GM12864 (cell line): ENCODE data around the gene ABCA13.

Source experiments
- DNase-seq: peaks from one replicate; pipeline ENCODE4 v3.0.0-alpha.2; 2011; ENCODE audit warnings: low read depth
- H3K4me3 ChIP-seq: 2 replicates; pipeline ENCODE4 v1.5.1; 2011; ENCODE audit warnings: mild to moderate bottlenecking, low read depth, low read length, control low read depth
- CTCF ChIP-seq: IDR thresholded peaks from 2 replicates; pipeline ENCODE4 v1.5.1; 2011; ENCODE audit warnings: low read depth, mild to moderate bottlenecking, moderate library complexity, low read length, control low read depth, inconsistent platforms; ENCODE audit errors: missing control alignments

Gene ABCA13

GRCh38 chr7:48428091-48428684 lies 256.9 kb downstream of the ABCA13 start:
- no peak for DNase-seq
- no peak for TF ChIP-seq CTCF
- no peak overlapping the region for H3K4me3 ChIP-seq

DNA sequence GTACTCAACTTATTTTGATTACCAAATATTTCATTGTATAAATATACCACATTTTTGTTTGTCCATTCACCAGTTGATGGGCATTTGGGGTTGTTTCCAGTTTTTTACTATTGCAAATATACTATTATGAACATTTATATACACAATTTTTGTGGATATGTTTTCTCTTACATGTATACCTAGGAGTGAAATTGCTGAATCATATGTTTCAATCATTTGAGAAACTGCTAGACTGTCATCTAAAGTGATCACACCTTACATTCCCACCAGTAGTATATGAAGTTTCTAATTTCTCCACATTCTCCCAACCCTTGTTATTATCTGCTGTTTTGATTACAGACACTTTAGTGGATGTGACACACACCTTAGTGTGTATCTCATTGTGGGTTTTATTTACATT lies 257.9 kb downstream of the ABCA13 start:
- DNase-seq = no peak
- TF ChIP-seq CTCF = no peak
- H3K4me3 ChIP-seq = no peak overlapping the region

DNA sequence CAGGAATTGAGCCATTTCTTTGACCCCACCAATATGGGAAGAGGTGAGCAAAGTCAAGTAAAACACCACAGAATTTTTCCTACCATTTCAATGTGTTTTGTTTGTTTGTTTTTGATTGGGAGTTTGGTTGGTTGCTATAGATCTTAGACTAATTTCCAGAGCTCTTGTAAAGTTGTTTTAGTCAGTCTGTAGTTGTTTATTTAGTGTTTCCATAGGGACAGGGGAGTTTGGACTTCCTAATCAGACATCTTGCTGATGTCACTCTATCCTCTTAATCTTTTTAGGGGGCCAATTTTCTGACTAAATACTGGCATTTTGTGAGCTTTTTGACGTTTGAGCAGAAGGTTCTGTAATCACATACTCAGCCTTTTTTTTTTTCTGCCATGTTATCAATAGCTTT lies 266.9 kb downstream of the ABCA13 start:
- H3K4me3 ChIP-seq = no peak overlapping the region
- TF ChIP-seq CTCF = no peak
- DNase-seq = no peak

GRCh38 chr7:48441848-48442492 lies 270.7 kb downstream of the ABCA13 start:
- no peak for TF ChIP-seq CTCF
- no peak overlapping the region for H3K4me3 ChIP-seq
- no peak for DNase-seq

GRCh38 chr7:48443051-48443450 lies 271.8 kb downstream of the ABCA13 start:
- H3K4me3 ChIP-seq = no peak overlapping the region
- no peak for TF ChIP-seq CTCF
- DNase-seq = no peak

- no peak for TF ChIP-seq CTCF
- DNase-seq = no peak
- H3K4me3 ChIP-seq = no peak overlapping the region
These were observed 275.5 kb downstream of the ABCA13 start for GRCh38 chr7:48446721-48447120.

GRCh38 chr7:48452218-48452617 lies 281.0 kb downstream of the ABCA13 start:
- TF ChIP-seq CTCF = no peak
- no peak for DNase-seq
- H3K4me3 ChIP-seq = no peak overlapping the region
